Ectodermal cell (in vitro differentiated cells): ENCODE results near the gene CRTC3.
"Not testable (repeated sequence)": the region's sequence is repeated elsewhere in the genome, so short reads cannot be mapped to it uniquely, and the experiment has no call there.

Experiments used
- H3K27ac ChIP-seq: 2 replicates; pipeline ENCODE4 v1.7.0; 2013; ENCODE audit warnings: mild to moderate bottlenecking, low read depth, low read length; ENCODE audit not compliant: insufficient read depth, poor library complexity, severe bottlenecking
- H3K27me3 ChIP-seq: 2 replicates; pipeline ENCODE4 v1.7.0; 2013; ENCODE audit warnings: mild to moderate bottlenecking, low read length; ENCODE audit not compliant: insufficient read depth, control insufficient read depth, poor library complexity, severe bottlenecking
- H3K36me3 ChIP-seq: one replicate; pipeline ENCODE4 v1.7.0; 2013; ENCODE audit warnings: low read length; ENCODE audit not compliant: control insufficient read depth, insufficient read depth
- H3K4me1 ChIP-seq: one replicate; pipeline ENCODE4 v1.7.0; 2013; ENCODE audit warnings: low read length; ENCODE audit not compliant: control insufficient read depth, insufficient read depth
- H3K4me3 ChIP-seq: 2 replicates; pipeline ENCODE4 v1.7.0; 2013; ENCODE audit warnings: low read depth, low read length, control low read depth; ENCODE audit not compliant: insufficient read depth
- H3K9me3 ChIP-seq: 2 replicates; pipeline ENCODE4 v1.7.0; 2013; ENCODE audit warnings: mild to moderate bottlenecking, low read length, moderate library complexity; ENCODE audit not compliant: control insufficient read depth
- WGBS, 2 experiments: methylation state at CpG; one replicate each; pipeline ENCODE4 v1.1.7; 2013; ENCODE audit warnings: missing lambda C conversion rate in 2 of 2; 5-methylcytosine and 5-hydroxymethylcytosine counted together

The CRTC3 gene

GRCh38 chr15:90657520-90658172, 127.9 kb downstream of the CRTC3 start:
- not testable (repeated sequence) for H3K36me3 ChIP-seq, H3K27me3 ChIP-seq, H3K4me1 ChIP-seq, H3K27ac ChIP-seq, H3K9me3 ChIP-seq, H3K4me3 ChIP-seq
- WGBS, 2 experiments = 84 to 91% methylated on average over 3 to 5 of the region's 7 CpGs

GRCh38 chr15:90659481-90659880, 129.8 kb downstream of the CRTC3 start:
- H3K9me3 ChIP-seq = no peaks in the 10 kb centered on the region
- no peaks in the 10 kb centered on the region for H3K36me3 ChIP-seq
- H3K27me3 ChIP-seq = no peaks in the 10 kb centered on the region
- H3K4me3 ChIP-seq = no peak overlapping the region
- H3K4me1 ChIP-seq = peaks cover 8% of the 10 kb centered on the region
- WGBS, 2 experiments = 91 to 94% methylated on average over 3 to 4 of the region's 4 CpGs
- no peak overlapping the region for H3K27ac ChIP-seq

- no peaks in the 10 kb centered on the region for H3K27me3 ChIP-seq
- peaks cover 8% of the 10 kb centered on the region for H3K4me1 ChIP-seq
- no peaks in the 10 kb centered on the region for H3K9me3 ChIP-seq
- no peak overlapping the region for H3K27ac ChIP-seq
- WGBS, 2 experiments = 65 to 68% methylated on average over 12 of the region's 12 CpGs
- no peaks in the 10 kb centered on the region for H3K36me3 ChIP-seq
- no peak overlapping the region for H3K4me3 ChIP-seq
Measured at GRCh38 chr15:90660195-90660998, 130.7 kb downstream of the CRTC3 start.

GRCh38 chr15:90660999-90661330, 131.2 kb downstream of the CRTC3 start:
- H3K27me3 ChIP-seq, H3K27ac ChIP-seq, H3K9me3 ChIP-seq, H3K36me3 ChIP-seq, H3K4me3 ChIP-seq, H3K4me1 ChIP-seq: not testable (repeated sequence)
- 40 to 65% methylated on average over 1 of the region's 4 CpGs for WGBS, 2 experiments

GRCh38 chr15:90664081-90664461, 134.3 kb downstream of the CRTC3 start:
- H3K27ac ChIP-seq, H3K4me1 ChIP-seq, H3K36me3 ChIP-seq, H3K4me3 ChIP-seq, H3K27me3 ChIP-seq, H3K9me3 ChIP-seq: not testable (repeated sequence)
- WGBS, 2 experiments = 91 to 93% methylated on average over 10 of the region's 10 CpGs

- H3K27ac ChIP-seq = no peak overlapping the region
- H3K4me1 ChIP-seq = peaks cover 8% of the 10 kb centered on the region
- H3K9me3 ChIP-seq = no peaks in the 10 kb centered on the region
- H3K4me3 ChIP-seq = peak overlapping the region; percentile 44
- no peaks in the 10 kb centered on the region for H3K36me3 ChIP-seq
- WGBS, 2 experiments = 60 to 61% methylated on average over 28 of the region's 28 CpGs
- peaks cover 6% of the 10 kb centered on the region for H3K27me3 ChIP-seq
Measured at GRCh38 chr15:90664650-90665287, 135.0 kb downstream of the CRTC3 start.

- 46 to 49% methylated on average over 75 of the region's 75 CpGs for WGBS, 2 experiments
- no peaks in the 10 kb centered on the region for H3K9me3 ChIP-seq
- H3K4me1 ChIP-seq = peaks cover 5% of the 10 kb centered on the region
- H3K4me3 ChIP-seq = peak overlapping the region; percentile 44
- no peak overlapping the region for H3K27ac ChIP-seq
- no peaks in the 10 kb centered on the region for H3K36me3 ChIP-seq
- peaks cover 6% of the 10 kb centered on the region for H3K27me3 ChIP-seq
Measured at GRCh38 chr15:90665288-90666134, 135.8 kb downstream of the CRTC3 start.

GRCh38 chr15:90666135-90666909, 136.6 kb downstream of the CRTC3 start:
- no peak overlapping the region for H3K4me3 ChIP-seq
- 92 to 93% methylated on average over 14 of the region's 14 CpGs for WGBS, 2 experiments
- peaks cover 6% of the 10 kb centered on the region for H3K27me3 ChIP-seq
- no peaks in the 10 kb centered on the region for H3K36me3 ChIP-seq
- H3K9me3 ChIP-seq = no peaks in the 10 kb centered on the region
- no peaks in the 10 kb centered on the region for H3K4me1 ChIP-seq
- no peak overlapping the region for H3K27ac ChIP-seq

GRCh38 chr15:90667073-90667754, 137.5 kb downstream of the CRTC3 start:
- Histone ChIP-seq H3K27ac (no peak overlapping the region), H3K36me3 (no peaks in the 10 kb centered on the region), H3K9me3 (no peaks in the 10 kb centered on the region), H3K4me3 (no peak overlapping the region), H3K27me3 (peaks cover 6% of the 10 kb centered on the region), H3K4me1 (no peaks in the 10 kb centered on the region)
- WGBS, 2 experiments = 89 to 90% methylated on average over 8 of the region's 8 CpGs
